Keratinocyte (primary cell): Measurements from ENCODE around the gene ZNF561. TPM values are rescaled to one million over a fixed set of nuclear protein-coding genes. Genes with fewer than 3 reads are reported as not detected.

Experiments
- DNase-seq: peaks from one replicate; pipeline ENCODE4 v3.0.0-alpha.2; 2011; ENCODE audit warnings: low read depth, missing footprints, low spot score
- FAIRE-seq: peaks from 2 replicates; lab custom pipeline; 2011; peaks lifted over from hg19 to GRCh38; lab: Jason Lieb, UNC
- H2AFZ ChIP-seq: 2 replicates; pipeline ENCODE4 v1.6.0; 2012; ENCODE audit warnings: low read length, control low read depth, inconsistent platforms; ENCODE audit not compliant: control insufficient read depth
- H3K27ac ChIP-seq: 2 replicates; pipeline ENCODE4 v1.5.1; 2011; ENCODE audit warnings: low read length; ENCODE audit not compliant: control insufficient read depth, insufficient read depth
- H3K27me3 ChIP-seq: 3 replicates; pipeline ENCODE4 v1.6.0; 2011; ENCODE audit warnings: low read length; ENCODE audit not compliant: control insufficient read depth, insufficient read depth; ENCODE audit errors: extremely low read depth
- H3K36me3 ChIP-seq, 2 experiments: 2 replicates in 1 of 2; 3 replicates in 1 of 2; pipeline ENCODE4 v1.5.1; 2011; ENCODE audit warnings: low read length in 2 of 2, mild to moderate bottlenecking in 1 of 2; ENCODE audit not compliant: control insufficient read depth in 2 of 2, insufficient read depth in 2 of 2; ENCODE audit errors: extremely low read depth in 1 of 2
- H3K4me1 ChIP-seq: 3 replicates; pipeline ENCODE4 v1.5.1; 2011; ENCODE audit warnings: low read length; ENCODE audit not compliant: control insufficient read depth, insufficient read depth; ENCODE audit errors: extremely low read depth
- H3K4me2 ChIP-seq: 3 replicates; pipeline ENCODE4 v1.6.0; 2011; ENCODE audit warnings: low read depth, low read length; ENCODE audit not compliant: control insufficient read depth, insufficient read depth; ENCODE audit errors: extremely low read depth
- H3K4me3 ChIP-seq, 3 experiments: fragments of 200-600 bp in 1 of 3; sonication (generic) in 1 of 3; 2 replicates in 2 of 3; 3 replicates in 1 of 3; pipeline ENCODE4 v1.5.1; 2011 to 2016; ENCODE audit warnings: low read length in 3 of 3, mild to moderate bottlenecking in 3 of 3, control low read depth in 2 of 3, inconsistent platforms in 1 of 3, low read depth in 1 of 3, mixed read lengths in 1 of 3, mixed run types in 1 of 3, moderate library complexity in 1 of 3; ENCODE audit not compliant: control insufficient read depth in 2 of 3, insufficient read depth in 2 of 3; ENCODE audit errors: extremely low read depth in 1 of 3
- H3K79me2 ChIP-seq: 2 replicates; pipeline ENCODE4 v1.6.0; 2012; ENCODE audit warnings: low read length; ENCODE audit not compliant: control insufficient read depth, insufficient read depth
- H3K9ac ChIP-seq: 3 replicates; pipeline ENCODE4 v1.6.0; 2011; ENCODE audit warnings: low read length; ENCODE audit not compliant: control insufficient read depth, insufficient read depth; ENCODE audit errors: extremely low read depth
- H3K9me1 ChIP-seq: 3 replicates; pipeline ENCODE4 v1.6.0; 2011; ENCODE audit warnings: low read length; ENCODE audit not compliant: control insufficient read depth, insufficient read depth; ENCODE audit errors: extremely low read depth
- H3K9me3 ChIP-seq: 2 replicates; pipeline ENCODE4 v1.5.1; 2012; ENCODE audit warnings: low read depth, low read length; ENCODE audit not compliant: control insufficient read depth
- H4K20me1 ChIP-seq: 3 replicates; pipeline ENCODE4 v1.6.0; 2011; ENCODE audit warnings: low read length; ENCODE audit not compliant: control insufficient read depth, insufficient read depth; ENCODE audit errors: extremely low read depth
- CTCF ChIP-seq, 3 experiments: IDR thresholded peaks in 1 of 3; conservative IDR thresholded peaks in 1 of 3; optimal IDR thresholded peaks in 1 of 3; 2 replicates in 2 of 3; 3 replicates in 1 of 3; pipeline versions ENCODE3 to v1.5.1; 2011; ENCODE audit warnings: low read length in 3 of 3, mild to moderate bottlenecking in 3 of 3, moderate library complexity in 2 of 3, control low read depth in 1 of 3, inconsistent platforms in 1 of 3; ENCODE audit not compliant: insufficient read depth in 2 of 3; ENCODE audit errors: extremely low read depth in 1 of 3
- EZH2 ChIP-seq: IDR thresholded peaks from one replicate; pipeline ENCODE4 v1.6.1; 2012; ENCODE audit warnings: inconsistent platforms, mild to moderate bottlenecking, low read length, moderate library complexity
- dilution Hi-C: fragments of 300-500 bp; cut with MboI; formaldehyde crosslinking; loops from one replicate; pipeline ENCODE4 v1.7.0; 2020; ENCODE audit warnings: low sequenced_read_pairs; ENCODE audit not compliant: extremely low pct_ligation_motif_present
- polyA plus RNA-seq, 5 experiments: library from polyadenylated mRNA; depleted of rRNA in 3 of 5; stranded (reverse) in 3 of 5; stranded (forward) in 1 of 5; unstranded in 1 of 5; fragments of >200 nt; gene quantifications; 1 replicate in 1 of 5; 2 replicates in 3 of 5; 3 replicates in 1 of 5; pipeline versions ENCODE4 v1.2.1 to v1.2.3, GENCODE V29; 2011 to 2012; ENCODE audit warnings: missing spikeins in 2 of 5, low read depth in 1 of 5, low replicate concordance in 1 of 5

Gene ZNF561
- polyA plus RNA-seq, 1 donor (not counting 4 experiments of a cell fraction or from before 2014, with no cell fraction given): 56.3 TPM

GRCh38 chr19:9597027-9597426 lies 24.0 kb downstream of the ZNF561 start:
- Histone ChIP-seq H3K4me2 (peak overlapping the region; percentile 48), H3K4me3 (no peak overlapping the region), H3K9ac (no peak overlapping the region), H3K9me3 (peaks cover 4% of the 10 kb centered on the region), H3K9me1 (no peaks in the 10 kb centered on the region), H3K27me3 (no peaks in the 10 kb centered on the region), H4K20me1 (no peaks in the 10 kb centered on the region), H3K27ac (no peak overlapping the region), H3K36me3 (no peaks in the 10 kb centered on the region), H2AFZ (no peak overlapping the region), H3K4me1 (peaks cover 9% of the 10 kb centered on the region), H3K79me2 (no peaks in the 10 kb centered on the region)
- DNase-seq (no peak), FAIRE-seq (peak; percentile 94)
- dilution Hi-C loops: no loop called here
- TF ChIP-seq CTCF (optimal IDR thresholded peaks at IDR 0.05 in 1 of 3, IDR thresholded peaks at IDR 0.05 in 1 of 3, conservative IDR thresholded peaks at IDR 0.05 in 1 of 3; ENCODE audit: extremely low read depth in 1 of 3, insufficient read depth in 2 of 3, low read length in 3 of 3) (no peak), EZH2 (no peak)

- TF ChIP-seq CTCF (optimal IDR thresholded peaks at IDR 0.05 in 1 of 3, IDR thresholded peaks at IDR 0.05 in 1 of 3, conservative IDR thresholded peaks at IDR 0.05 in 1 of 3; ENCODE audit: extremely low read depth in 1 of 3, insufficient read depth in 2 of 3, low read length in 3 of 3): peak; percentile 72 to 83 (median 77)
- TF ChIP-seq EZH2: no peak
- no peak overlapping the region for H3K4me3 ChIP-seq
- H3K4me1 ChIP-seq: peaks cover 9% of the 10 kb centered on the region
- dilution Hi-C loops: no loop called here
- no peaks in the 10 kb centered on the region for H4K20me1 ChIP-seq
- peak; percentile 35 for DNase-seq
- no peaks in the 10 kb centered on the region for H3K9me1 ChIP-seq
- H3K27me3 ChIP-seq: no peaks in the 10 kb centered on the region
- H3K9me3 ChIP-seq: no peaks in the 10 kb centered on the region
- H3K79me2 ChIP-seq: peaks cover 25% of the 10 kb centered on the region
- H3K36me3 ChIP-seq: peaks cover 1 to 2% of the 10 kb centered on the region in 2 experiments
- H3K9ac ChIP-seq: no peak overlapping the region
- FAIRE-seq: peak; percentile 59
- H2AFZ ChIP-seq: peak overlapping the region; percentile 39
- no peak overlapping the region for H3K27ac ChIP-seq
- H3K4me2 ChIP-seq: peak overlapping the region; percentile 25
Measured at GRCh38 chr19:9586764-9587163, 34.3 kb downstream of the ZNF561 start.
